CD4-positive, alpha-beta T cell treated with Interleukin-21 for 1 hour (primary cell): Measurements from ENCODE around the gene NAAA.
A peak's percentile ranks its signal among the peaks of the same experiment; 100 is the strongest.
"Not testable (repeated sequence)": the region's sequence is repeated elsewhere in the genome, so short reads cannot be mapped to it uniquely, and the experiment has no call there.

Experiments used
- DNase-seq: peaks from one replicate; pipeline ENCODE4 v3.0.0-alpha.2; 2020

NAAA gene

DNA sequence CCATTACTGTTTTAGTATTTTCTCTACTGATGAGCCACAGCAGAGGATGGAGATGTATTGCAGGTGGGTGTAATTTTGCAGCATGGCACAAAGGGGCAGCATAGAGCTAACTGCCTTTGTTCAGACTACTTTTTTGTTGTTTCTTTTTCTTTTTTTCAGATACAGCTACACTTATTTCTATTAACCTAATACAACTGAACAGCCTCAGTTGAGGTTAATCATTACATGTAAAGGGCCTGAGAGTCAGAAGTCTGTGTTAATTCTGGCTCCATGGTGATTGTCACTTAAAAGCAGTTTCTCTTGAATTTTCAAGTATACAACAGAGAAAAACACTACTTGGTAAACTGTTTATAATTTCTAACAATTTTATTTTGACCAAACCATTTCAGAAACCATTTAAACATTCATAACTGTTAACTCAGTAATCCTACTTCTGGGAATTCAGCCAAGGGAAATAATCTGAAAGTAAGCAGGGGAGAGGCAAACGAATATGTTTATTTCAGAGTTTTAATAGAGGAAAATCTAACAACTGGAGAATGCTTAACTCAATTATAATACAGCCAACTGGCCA is 24.6 kb downstream of the NAAA start:
- DNase-seq, result peak; percentile 48

DNA sequence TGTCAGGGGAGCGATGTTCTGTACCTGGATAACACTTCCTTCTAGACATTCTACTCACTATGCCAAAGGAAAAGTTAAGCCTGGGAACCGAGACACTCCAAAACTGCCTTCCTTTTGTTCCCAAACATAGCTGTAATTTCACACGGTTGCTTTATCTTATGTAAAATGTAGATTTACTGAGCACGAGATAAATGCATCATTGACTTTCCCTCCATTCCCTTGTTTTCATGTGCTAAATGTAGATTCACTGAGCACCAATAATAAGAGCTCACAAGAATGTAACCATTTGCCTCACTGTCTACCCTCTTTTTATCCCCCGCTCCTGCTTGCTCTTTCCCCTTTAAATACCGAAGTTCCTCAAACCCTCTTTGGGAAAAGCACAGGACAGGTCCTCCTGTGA is 27.8 kb downstream of the NAAA start:
- no peak for DNase-seq

DNA sequence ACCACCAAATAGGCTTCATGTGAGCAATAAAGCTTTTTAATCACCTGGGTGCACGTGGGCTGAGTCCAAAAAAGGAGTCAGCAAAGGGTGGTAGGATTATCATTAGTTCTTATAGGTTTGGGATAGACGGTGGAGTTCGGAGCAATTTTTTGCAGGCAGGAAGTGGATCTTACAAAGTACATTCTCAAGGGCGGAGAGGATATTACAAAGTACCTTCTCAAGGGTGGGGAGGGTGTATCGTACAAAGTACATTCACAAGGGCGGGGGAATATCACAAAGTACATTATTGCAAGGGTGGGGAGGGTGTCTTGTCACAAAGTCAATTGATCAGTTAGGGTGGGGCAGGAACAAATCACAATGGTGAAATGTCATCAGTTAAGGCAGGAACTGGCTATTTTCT is 30.0 kb downstream of the NAAA start:
- not testable (repeated sequence) for DNase-seq

DNA sequence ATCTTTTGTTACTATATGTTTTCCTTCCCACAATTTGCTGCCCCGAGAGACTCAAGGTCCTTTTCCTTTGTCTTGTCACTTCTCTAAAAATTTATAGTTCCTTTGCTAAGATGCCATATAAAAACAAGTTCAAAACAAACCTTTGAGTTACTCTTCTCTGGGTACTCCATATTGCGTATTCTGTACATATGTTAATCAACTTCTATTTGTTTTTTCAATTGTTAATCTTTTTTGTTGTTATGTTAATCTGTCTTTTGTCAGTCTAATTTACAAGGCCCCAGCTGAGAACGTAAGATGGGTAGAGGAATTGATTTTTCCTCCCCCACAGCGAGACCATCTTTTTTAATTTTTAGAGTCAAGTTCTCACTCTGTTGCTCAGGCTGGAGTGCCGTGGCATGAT is 31.4 kb downstream of the NAAA start:
- no peak for DNase-seq

DNA sequence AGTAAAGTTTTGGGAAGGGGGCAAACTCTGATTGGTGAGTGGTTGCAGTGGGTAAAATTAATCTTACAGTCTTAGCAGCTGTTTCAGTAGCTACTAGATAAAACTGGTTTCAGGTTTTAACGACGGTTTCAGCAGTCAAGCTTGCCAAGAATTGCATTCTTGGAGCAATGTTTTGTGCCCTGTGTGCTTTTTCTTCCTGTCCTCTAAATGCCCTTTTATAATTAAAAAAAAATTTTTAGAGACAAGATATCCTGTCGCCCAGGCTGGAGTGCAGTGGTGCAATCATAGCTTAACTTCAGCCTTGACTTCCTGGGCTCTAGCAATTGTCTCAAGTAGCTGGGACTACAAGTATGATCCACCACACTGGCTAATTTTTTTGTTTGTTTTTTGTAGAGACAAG is 32.3 kb downstream of the NAAA start:
- no peak for DNase-seq

DNA sequence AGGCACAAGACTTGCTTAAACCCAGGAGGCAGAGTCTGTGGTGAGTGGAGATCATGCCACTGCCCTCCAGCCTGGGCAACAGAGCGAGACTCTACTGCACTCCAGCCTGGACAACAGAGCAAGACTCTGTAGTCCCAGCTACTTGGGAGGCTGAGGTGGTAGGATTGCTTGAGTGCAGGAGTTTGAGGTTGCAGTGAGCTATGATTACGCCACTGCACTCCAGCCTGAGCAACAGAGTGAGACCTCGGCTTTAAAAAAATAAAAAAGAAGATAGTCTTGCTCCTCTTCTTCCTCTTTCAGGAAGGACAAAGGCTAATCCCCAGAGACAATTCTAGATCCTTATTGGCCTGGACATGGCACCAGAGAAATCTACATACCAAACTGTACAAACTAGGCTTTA is 32.8 kb downstream of the NAAA start:
- no peak for DNase-seq

DNA sequence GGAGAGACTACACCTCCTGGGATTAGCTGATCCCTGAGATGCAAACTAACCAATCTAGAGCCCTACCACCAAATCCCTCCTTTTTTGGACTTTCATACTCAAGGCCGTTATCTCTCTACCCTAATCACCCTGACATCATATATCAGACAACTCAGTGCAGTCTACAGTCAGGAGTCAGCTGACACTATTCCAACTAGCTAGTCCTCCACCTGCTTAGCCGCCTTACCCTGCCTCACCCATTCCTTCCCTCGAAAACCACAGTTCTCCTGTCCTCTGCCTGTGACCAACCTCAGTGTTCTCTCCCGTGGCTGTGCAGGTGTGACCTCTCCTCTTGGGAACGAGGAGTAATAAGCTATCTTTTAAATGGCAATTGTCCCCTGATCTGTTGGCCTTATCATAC is 36.7 kb downstream of the NAAA start:
- no peak for DNase-seq

DNA sequence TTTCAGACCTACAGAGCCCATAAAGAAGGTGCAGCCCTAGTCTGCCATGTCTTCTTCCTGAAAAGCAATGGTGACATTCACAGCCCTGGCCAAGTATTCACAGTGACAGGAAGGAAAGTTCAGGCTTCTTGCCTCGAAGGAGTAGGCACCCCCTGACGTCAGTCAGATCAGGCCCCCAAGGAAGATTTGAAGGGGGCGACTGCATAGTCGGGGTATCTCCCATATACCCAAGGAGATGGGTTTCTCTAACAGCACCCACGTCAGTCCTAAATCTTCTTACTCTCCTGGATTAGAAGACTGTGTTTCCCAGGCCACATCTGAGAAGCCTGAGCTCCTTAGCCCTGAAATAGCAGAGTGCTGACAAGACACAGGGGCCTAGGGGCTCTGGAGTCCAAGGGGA is 38.5 kb downstream of the NAAA start, which contains the start of gene PPEF2:
Gene PPEF2, minus strand, starts transcription at position 101 of the 400 bp plus-strand sequence. CDS start 6,127 bp downstream, outside the sequence.
- no peak for DNase-seq

DNA sequence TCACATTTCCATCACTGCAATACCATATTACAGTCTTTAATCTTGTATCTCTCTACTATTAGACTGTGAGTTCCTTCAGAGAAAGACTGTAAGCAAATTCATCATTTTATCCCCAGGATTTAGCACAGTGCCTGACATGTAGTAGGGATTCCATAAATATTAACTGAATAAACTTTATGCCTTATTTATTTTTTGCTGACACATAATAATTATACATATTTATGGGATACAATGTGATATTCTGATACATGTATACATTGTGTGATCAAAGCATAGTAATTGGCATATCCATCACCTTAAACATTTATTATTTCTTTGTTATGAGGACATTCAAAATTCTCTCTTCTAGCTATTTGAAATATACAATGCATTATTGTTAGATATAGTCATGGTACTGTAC is 42.3 kb downstream of the NAAA start:
- DNase-seq, result no peak

DNA sequence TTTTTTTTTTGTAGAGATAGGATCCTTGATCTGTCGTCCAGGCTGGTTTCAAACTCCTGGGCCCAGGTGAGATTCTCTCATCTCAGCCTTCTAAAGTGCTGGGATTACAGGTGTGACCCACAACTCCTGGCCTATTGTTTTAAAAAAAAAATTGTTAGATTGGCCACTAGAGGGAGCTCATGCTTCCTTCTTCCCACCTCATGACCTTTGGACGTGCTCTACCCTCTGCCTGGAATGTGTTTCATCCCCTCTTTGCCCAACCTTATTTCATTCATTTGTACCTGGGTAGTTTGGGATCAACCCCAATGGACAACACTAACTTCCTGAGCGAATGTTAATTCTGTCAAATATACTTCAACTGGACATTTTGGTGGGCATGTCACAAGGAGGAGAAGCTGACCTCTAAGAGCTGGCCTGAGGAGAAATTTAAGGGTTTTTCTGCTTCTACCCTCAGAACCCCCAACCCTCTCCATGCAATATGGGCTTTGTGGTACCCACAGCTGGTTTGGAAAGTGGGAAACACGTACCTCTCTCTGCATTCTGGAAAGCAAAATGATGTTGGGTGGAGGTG is 45.0 kb downstream of the NAAA start:
- DNase-seq, result peak; percentile 39

DNA sequence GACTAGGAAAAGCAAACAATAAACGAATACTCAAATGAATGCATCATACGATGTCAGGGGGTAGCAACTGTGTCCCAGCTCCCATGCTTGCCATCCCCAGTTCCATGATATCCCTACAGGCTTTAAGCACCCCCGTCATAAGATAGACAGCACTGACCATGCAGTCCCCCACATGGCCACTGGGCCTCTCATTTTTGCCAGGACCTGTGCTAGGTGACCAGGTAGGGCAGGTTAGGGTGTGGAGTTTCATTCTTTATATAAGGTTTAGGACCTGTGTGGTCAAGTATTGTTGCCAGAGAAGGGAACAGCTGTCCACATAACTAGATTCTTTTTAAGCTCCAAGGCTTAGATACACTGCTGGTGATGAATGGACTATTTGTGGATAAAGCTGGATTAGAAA is 48.3 kb downstream of the NAAA start:
- DNase-seq, result no peak

DNA sequence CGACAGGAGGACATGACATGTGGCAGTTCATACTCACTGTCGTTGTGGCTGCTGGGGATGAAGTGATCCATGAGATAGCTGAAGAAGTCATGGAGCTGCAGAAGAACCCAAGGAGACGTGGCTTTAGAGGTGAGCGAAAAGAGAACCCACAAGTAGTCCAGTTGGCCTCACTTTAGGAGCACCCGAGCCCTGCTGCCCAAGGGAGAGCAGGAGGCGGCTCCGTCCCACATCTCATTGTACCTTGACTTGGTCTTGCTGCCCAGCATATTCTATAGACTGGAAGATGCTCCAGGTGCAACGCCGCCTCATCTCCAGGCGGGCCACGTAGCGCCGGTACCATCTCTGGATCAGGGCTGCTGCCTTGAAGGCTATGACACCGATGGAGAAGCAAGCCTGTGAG is 49.2 kb downstream of the NAAA start:
- DNase-seq, result no peak

DNA sequence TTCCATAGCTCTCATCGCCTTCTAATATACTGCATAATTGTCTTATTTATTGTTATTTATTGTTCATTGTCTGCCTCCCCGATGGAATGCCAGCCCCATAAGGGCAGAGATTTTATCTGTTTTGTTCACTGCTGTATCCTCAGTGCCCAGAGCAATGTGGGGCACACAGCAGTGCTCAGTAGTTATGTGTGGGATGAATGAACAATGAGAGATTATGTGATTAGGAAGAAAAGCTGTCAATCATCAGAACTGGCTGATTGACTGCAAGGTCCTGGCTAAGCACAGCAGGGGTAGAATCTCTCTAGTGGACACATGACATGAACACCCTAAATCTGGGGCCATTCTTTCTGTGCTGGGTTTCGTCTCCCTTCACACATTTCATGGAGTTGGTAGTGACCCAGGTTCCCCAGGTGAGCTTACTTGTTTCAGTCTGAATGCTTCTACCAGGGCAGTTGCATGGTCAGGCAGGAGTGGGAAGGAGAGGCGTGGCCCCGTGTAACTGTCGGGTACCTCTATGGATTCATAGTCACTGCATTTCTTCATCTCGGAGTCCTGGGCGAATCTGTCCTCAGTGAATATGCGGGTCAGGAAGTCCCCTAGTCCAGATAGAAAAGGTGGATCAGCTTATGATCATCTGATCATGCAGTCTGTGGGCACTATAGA is 51.1 kb downstream of the NAAA start:
- no peak for DNase-seq

DNA sequence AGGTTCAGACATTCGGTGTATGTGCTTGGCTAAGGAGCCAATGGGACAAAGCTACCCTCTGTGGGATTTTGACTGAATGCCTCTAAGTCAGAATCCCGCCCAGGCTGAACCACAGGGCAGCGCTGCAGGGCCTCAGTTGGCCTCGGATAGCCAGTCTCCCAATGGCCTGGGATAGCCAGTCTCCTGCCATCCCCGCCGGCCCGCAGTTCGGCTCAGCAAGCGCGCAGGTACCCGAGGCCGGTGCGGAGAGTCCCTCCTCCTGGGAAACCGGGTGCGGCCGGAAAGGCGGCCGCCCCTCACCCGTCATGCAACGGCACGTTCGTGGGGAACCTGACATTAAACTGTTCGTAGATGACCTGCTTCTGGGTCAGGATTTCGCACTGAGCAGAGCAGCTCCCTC is 54.7 kb downstream of the NAAA start:
- no peak for DNase-seq

DNA sequence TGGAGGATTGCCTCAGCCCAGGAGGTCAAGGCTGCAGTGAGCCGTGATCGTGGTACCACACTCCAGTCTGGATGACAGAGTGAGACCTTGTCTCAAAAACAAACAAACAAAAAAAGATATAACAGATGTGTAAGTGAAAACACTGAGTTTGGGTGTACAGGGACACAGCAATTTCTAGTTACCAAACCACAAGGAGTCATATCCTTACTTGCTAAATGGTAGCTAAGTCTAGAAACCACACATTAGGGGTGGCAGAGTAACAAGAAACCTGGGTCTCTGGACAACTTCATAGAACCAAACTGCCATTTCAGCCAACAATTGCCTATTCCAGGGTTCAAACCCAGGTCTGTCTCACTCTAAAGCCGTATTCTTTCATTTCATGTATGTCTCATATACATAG is 59.3 kb downstream of the NAAA start:
- DNase-seq, result no peak

DNA sequence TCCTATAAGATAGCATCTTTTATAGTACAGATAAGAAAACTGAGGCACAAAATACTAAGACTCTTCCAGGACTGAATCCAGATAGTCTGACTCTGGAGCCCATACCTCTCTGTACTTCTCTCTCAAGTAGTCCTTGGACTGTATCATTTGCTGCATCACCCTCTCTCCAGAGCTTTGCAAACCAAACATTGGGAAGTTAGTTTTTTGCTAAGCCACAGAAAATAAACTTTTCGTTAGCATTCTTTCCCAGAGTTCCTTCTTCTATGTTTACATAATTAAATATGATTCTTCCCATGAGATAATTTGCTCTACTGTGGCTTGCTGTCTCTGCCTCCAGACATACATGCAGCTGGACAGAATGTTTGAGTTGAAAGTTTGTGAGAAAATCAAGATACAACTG is 60.5 kb downstream of the NAAA start:
- no peak for DNase-seq

DNA sequence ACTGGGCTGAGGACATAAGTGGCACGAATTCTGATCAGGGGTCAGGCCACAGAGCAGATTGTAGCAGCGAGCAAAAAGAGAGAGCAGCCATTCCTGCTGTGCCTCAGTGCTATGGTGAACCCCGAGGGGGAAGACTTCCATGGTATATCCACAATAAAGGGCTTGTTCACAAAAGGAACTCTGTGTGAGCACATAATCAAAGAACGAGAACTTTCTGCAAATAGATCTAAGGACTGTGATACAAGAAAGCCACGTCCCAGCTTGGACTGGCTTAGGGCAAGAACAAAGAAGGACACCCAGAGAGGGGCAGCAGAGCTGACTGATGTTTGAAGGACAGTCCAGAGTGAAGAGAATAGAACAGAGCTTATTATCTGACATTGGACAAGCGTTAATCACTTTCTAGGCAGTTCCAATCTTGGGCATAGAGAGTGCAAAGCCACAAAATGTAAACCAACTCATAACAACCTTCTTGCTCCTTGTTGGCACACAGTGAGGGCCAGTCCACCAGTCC is 62.5 kb downstream of the NAAA start:
- no peak for DNase-seq

DNA sequence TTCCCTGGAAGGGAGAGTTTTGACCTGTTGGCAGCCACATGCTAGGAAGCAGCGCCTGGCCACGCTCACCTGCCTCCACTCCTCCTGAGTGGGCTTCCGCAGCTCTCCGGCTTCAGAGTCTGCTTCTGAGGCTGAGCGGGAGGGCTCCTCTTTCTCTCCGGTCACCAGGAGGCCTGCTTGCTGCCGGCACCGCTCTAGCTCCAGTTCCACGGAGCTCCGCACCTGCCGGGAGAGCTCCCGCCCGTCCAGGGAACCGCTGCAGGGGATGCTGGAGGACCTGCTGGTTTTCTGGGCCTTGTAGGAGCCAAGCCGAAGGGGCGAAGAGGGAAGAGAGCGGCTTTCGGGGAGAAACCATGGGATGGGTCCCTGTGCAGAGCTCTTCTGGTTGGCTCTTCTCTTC is 64.6 kb downstream of the NAAA start:
- no peak for DNase-seq

DNA sequence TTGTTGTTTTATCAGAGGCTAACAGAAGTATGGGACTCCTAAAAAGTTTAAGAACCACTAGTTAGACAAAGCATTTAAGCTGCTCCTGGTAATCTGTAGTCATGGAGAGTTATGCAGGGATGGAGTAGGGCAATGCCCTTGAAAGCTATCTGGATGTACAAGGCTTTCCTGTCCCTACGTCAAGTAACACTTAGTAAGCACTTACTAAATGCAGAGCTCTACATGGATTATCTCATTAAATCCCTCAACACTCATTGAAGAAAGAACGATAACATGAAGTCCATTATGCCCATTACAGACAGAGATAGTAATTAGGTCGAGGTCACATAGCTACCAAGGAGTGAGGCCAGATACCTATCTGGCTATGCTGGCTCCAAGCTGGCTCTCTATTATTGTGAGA is 71.7 kb downstream of the NAAA start:
- no peak for DNase-seq

DNA sequence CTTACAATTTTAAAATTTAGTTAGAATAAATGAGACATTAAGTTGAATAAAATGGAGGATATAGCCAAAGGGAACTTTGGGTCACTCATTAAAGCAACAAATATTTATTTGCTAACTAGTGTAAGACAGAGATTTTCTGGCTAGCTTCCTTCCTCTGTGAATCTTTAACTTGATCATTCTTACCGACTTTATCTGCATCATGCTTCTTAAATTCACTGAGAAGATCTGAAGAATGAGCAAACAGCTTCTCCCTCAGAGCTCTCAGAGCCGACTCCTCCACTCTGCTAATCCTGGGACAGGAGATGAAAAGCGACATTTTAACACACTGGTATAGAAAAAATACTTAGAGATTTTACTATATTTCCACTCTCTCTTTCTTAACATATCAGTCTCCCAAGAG is 73.7 kb downstream of the NAAA start:
- DNase-seq, result no peak
